ENCODE results near the gene TBK1.

The TBK1 gene

GRCh38 chr12:64440100-64440499, 11.8 kb upstream of the TBK1 start:
- H3K27ac ChIP-seq (ENCODE audit: low read depth, low read length, poor library complexity, severe bottlenecking) = no peak overlapping the region
- H3K9me3 ChIP-seq (ENCODE audit: low read length) = no peaks in the 10 kb centered on the region
- no peaks in the 10 kb centered on the region for H3F3A ChIP-seq (ENCODE audit: insufficient read depth, low read length)
- H3K27me3 ChIP-seq (ENCODE audit: insufficient read depth, low read length) = no peaks in the 10 kb centered on the region
- no peaks in the 10 kb centered on the region for H4K20me1 ChIP-seq (ENCODE audit: insufficient read depth, low read length)
- H3K79me2 ChIP-seq (ENCODE audit: insufficient read depth, low read length) = no peaks in the 10 kb centered on the region
- no peak overlapping the region for H3K4me3 ChIP-seq (ENCODE audit: low read depth, low read length, poor library complexity, severe bottlenecking)
- no peak overlapping the region for H2AFZ ChIP-seq (ENCODE audit: low read length)
- no peak overlapping the region for H3K9ac ChIP-seq (ENCODE audit: low read length)
- H3K4me2 ChIP-seq (ENCODE audit: low read length) = no peak overlapping the region
- peaks cover 91% of the 10 kb centered on the region for H3K36me3 ChIP-seq (ENCODE audit: insufficient read depth, low read length)
- H3K9me2 ChIP-seq (ENCODE audit: low read depth, low read length) = no peaks in the 10 kb centered on the region
- TF ChIP-seq CTCF (IDR thresholded peaks at IDR 0.05; ENCODE audit: low read length) (no peak), EZH2 (IDR thresholded peaks at IDR 0.05; ENCODE audit: borderline replicate concordance, low read length) (no peak)
- H3K4me1 ChIP-seq (ENCODE audit: insufficient read depth, low read length, severe bottlenecking) = no peaks in the 10 kb centered on the region

- Histone ChIP-seq H3K36me3 (ENCODE audit: insufficient read depth, low read length) (peaks cover 69% of the 10 kb centered on the region), H3K9me2 (ENCODE audit: low read depth, low read length) (no peaks in the 10 kb centered on the region), H4K20me1 (ENCODE audit: insufficient read depth, low read length) (no peaks in the 10 kb centered on the region), H3K9me3 (ENCODE audit: low read length) (no peaks in the 10 kb centered on the region), H2AFZ (ENCODE audit: low read length) (no peak overlapping the region), H3K4me2 (ENCODE audit: low read length) (no peak overlapping the region), H3K79me2 (ENCODE audit: insufficient read depth, low read length) (no peaks in the 10 kb centered on the region), H3K27me3 (ENCODE audit: insufficient read depth, low read length) (no peaks in the 10 kb centered on the region), H3K4me3 (ENCODE audit: low read depth, low read length, poor library complexity, severe bottlenecking) (no peak overlapping the region), H3F3A (ENCODE audit: insufficient read depth, low read length) (no peaks in the 10 kb centered on the region; the same call in 1 of the 2 replicates), H3K27ac (ENCODE audit: low read depth, low read length, poor library complexity, severe bottlenecking) (no peak overlapping the region), H3K9ac (ENCODE audit: low read length) (no peak overlapping the region), H3K4me1 (ENCODE audit: insufficient read depth, low read length, severe bottlenecking) (peaks cover 6% of the 10 kb centered on the region)
- no peak for TF ChIP-seq CTCF (IDR thresholded peaks at IDR 0.05; ENCODE audit: low read length)
- no peak for TF ChIP-seq EZH2 (IDR thresholded peaks at IDR 0.05; ENCODE audit: borderline replicate concordance, low read length)
Measured at GRCh38 chr12:64445490-64445889, 6.4 kb upstream of the TBK1 start.

- no peak overlapping the region for H2AFZ ChIP-seq (ENCODE audit: low read length)
- no peak overlapping the region for H3K4me3 ChIP-seq (ENCODE audit: low read depth, low read length, poor library complexity, severe bottlenecking)
- TF ChIP-seq EZH2 (IDR thresholded peaks at IDR 0.05; ENCODE audit: borderline replicate concordance, low read length) (no peak), CTCF (IDR thresholded peaks at IDR 0.05; ENCODE audit: low read length) (no peak)
- no peaks in the 10 kb centered on the region for H3K9me3 ChIP-seq (ENCODE audit: low read length)
- no peaks in the 10 kb centered on the region for H3K79me2 ChIP-seq (ENCODE audit: insufficient read depth, low read length)
- H3K27me3 ChIP-seq (ENCODE audit: insufficient read depth, low read length) = no peaks in the 10 kb centered on the region
- no peak overlapping the region for H3K9ac ChIP-seq (ENCODE audit: low read length)
- H3K4me1 ChIP-seq (ENCODE audit: insufficient read depth, low read length, severe bottlenecking) = peaks cover 14% of the 10 kb centered on the region
- H3K9me2 ChIP-seq (ENCODE audit: low read depth, low read length) = no peaks in the 10 kb centered on the region
- H3F3A ChIP-seq (ENCODE audit: insufficient read depth, low read length) = no peaks in the 10 kb centered on the region; the same call in 1 of the 2 replicates
- no peaks in the 10 kb centered on the region for H4K20me1 ChIP-seq (ENCODE audit: insufficient read depth, low read length)
- no peak overlapping the region for H3K4me2 ChIP-seq (ENCODE audit: low read length)
- H3K36me3 ChIP-seq (ENCODE audit: insufficient read depth, low read length) = peaks cover 61% of the 10 kb centered on the region
- H3K27ac ChIP-seq (ENCODE audit: low read depth, low read length, poor library complexity, severe bottlenecking) = no peak overlapping the region
Measured at GRCh38 chr12:64446295-64446694, 5.6 kb upstream of the TBK1 start.
